Mucosa of descending colon (tissue), 3 donors: Measurements from ENCODE around the gene BCAR3. TPM values are rescaled to one million over a fixed set of nuclear protein-coding genes. Genes with fewer than 3 reads are reported as not detected.
"Not testable (repeated sequence)": the region's sequence is repeated elsewhere in the genome, so short reads cannot be mapped to it uniquely, and the experiment has no call there.

Experiments
- ATAC-seq: fragments of 200-7000 bp; cut with Tn5 transposase; one replicate; pipeline ENCODE4 v1.9.1; 2020; ENCODE audit warnings: mild to moderate bottlenecking, moderate library complexity
- DNase-seq, 3 donors: peaks; one replicate each; pipeline ENCODE4 v3.0.0-alpha.2; 2020
- H3K36me3 ChIP-seq: fragments of 200-600 bp; one replicate; pipeline ENCODE4 v1.8.0; 2021; ENCODE audit warnings: low read depth, mild to moderate bottlenecking
- H3K4me1 ChIP-seq: fragments of 200-600 bp; one replicate; pipeline ENCODE4 v1.8.0; 2021; ENCODE audit warnings: low read depth, mild to moderate bottlenecking
- H3K4me3 ChIP-seq: fragments of 200-600 bp; one replicate; pipeline ENCODE4 v1.8.0; 2021; ENCODE audit warnings: mild to moderate bottlenecking
- H3K9me3 ChIP-seq: fragments of 200-600 bp; one replicate; pipeline ENCODE4 v1.8.0; 2021; ENCODE audit warnings: mild to moderate bottlenecking
- intact Hi-C, 2 donors: fragments of 100-400 bp; cut with DNase I in 1 of 2; cut with micrococcal nuclease in 1 of 2; formaldehyde crosslinking; loops; one replicate each; pipeline versions ENCODE4 v1.11.0 to v1.11.1; 2022; cut with DNase I, micrococcal nuclease
- total RNA-seq, 3 donors: library from RNA; stranded (reverse); fragmentation: NEBNext Ultra II Directional in 2 of 3; extraction: Animal tissue kit (Norgen Biotek cat#: 25700) in 2 of 3; gene quantifications; one replicate each; pipeline versions ENCODE4 v1.2.1 to v1.2.4, GENCODE V29; 2021 to 2023
- TF ChIP-seq, protein P1 (sequence below): fragments of 200-600 bp; IDR thresholded peaks from one replicate; pipeline ENCODE4 v1.8.0; 2022; ENCODE audit warnings: antibody characterized with exemption, mild to moderate bottlenecking
- donor health status: DM: no; HTN: no; CAD: no; lungs with moderate emphysema.
- donor health status: DM: no; HTN: no; CAD: no.
- donor health status: DM: no; HTN: yes; CAD: no.

The BCAR3 gene
- total RNA-seq, 3 donors from 2014 or later, result 37.2 to 73.7 (median 54.3) TPM

GRCh38 chr1:93665015-93665414, 16.6 kb downstream of the BCAR3 start:
- TF ChIP-seq, protein P1, sequence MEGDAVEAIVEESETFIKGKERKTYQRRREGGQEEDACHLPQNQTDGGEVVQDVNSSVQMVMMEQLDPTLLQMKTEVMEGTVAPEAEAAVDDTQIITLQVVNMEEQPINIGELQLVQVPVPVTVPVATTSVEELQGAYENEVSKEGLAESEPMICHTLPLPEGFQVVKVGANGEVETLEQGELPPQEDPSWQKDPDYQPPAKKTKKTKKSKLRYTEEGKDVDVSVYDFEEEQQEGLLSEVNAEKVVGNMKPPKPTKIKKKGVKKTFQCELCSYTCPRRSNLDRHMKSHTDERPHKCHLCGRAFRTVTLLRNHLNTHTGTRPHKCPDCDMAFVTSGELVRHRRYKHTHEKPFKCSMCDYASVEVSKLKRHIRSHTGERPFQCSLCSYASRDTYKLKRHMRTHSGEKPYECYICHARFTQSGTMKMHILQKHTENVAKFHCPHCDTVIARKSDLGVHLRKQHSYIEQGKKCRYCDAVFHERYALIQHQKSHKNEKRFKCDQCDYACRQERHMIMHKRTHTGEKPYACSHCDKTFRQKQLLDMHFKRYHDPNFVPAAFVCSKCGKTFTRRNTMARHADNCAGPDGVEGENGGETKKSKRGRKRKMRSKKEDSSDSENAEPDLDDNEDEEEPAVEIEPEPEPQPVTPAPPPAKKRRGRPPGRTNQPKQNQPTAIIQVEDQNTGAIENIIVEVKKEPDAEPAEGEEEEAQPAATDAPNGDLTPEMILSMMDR, result no peak
- no peak for DNase-seq
- Histone ChIP-seq H3K4me3 (no peak overlapping the region), H3K4me1 (no peaks in the 10 kb centered on the region), H3K36me3 (no peaks in the 10 kb centered on the region), H3K9me3 (no peaks in the 10 kb centered on the region)
- intact Hi-C loops, result no loop called here
- ATAC-seq, result no peak

- no peak for DNase-seq
- no peak for ATAC-seq
- Histone ChIP-seq H3K9me3 (no peaks in the 10 kb centered on the region), H3K4me3 (no peak overlapping the region), H3K4me1 (no peaks in the 10 kb centered on the region), H3K36me3 (no peaks in the 10 kb centered on the region)
- TF ChIP-seq, protein P1, result no peak
- intact Hi-C loops, result no loop called here
Measured at GRCh38 chr1:93663208-93663614, 18.4 kb downstream of the BCAR3 start.

GRCh38 chr1:93662481-93663207, 19.0 kb downstream of the BCAR3 start:
- no peaks in the 10 kb centered on the region for H3K36me3 ChIP-seq
- intact Hi-C loops, result no loop called here
- TF ChIP-seq, protein P1, result no peak
- no peak overlapping the region for H3K4me3 ChIP-seq
- H3K4me1 ChIP-seq, result no peaks in the 10 kb centered on the region
- no peak for DNase-seq
- no peak for ATAC-seq
- no peaks in the 10 kb centered on the region for H3K9me3 ChIP-seq

DNA sequence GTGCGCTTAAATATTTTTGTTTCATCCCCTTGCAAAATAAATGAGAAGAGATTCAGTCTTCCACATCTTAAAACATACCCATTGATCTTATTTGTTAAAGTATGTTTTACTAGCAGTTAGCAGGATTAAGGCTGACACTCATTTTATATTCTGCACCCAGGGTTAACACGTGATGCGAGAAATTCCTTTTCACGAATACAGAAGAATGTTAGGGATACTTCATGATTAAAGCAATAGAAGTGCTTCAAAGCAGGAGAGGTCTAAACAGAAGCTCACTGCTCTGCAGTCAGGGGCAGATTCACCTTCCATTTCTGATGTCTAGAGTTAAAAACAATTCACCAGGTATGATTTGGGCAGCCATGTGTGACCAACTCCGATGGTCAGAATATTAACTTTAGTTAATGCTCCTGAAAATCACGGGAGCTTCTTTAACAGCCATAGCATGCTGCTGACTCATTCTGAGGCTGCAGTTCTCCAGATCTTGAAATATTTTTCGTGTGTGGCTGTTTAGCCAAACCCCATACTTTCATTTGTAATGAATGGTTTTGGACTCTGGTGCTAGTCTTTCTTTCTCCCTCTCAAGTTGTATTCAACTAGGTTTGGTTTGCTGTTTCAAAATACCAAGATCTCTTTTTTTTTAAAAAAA, 19.7 kb downstream of the BCAR3 start:
- H3K4me1 ChIP-seq, result no peaks in the 10 kb centered on the region
- H3K4me3 ChIP-seq, result no peak overlapping the region
- no peaks in the 10 kb centered on the region for H3K36me3 ChIP-seq
- TF ChIP-seq, protein P1, result no peak
- no peak for DNase-seq
- ATAC-seq, result no peak
- H3K9me3 ChIP-seq, result no peaks in the 10 kb centered on the region
- intact Hi-C loops, result no loop called here

DNA sequence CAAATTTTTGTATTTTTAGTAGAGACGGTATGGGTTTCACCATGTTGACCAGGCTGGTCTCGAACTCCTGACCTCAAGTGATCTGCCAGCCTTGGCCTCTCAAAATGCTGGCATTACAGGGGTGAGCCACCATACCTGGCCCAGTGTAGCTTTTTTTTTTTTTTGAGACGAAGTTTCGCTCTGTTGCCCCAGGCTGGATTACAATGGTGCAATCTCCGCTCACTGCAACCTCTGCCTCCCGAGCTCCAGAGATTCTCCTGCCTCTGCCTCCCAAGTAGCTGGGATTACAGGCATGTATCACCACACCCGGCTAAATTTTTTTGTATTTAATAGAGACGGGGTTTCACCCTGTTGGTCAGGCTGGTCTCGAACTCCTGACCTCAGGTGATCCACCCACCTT, 20.3 kb downstream of the BCAR3 start:
- DNase-seq, H3K4me3 ChIP-seq, intact Hi-C loops, H3K9me3 ChIP-seq, H3K36me3 ChIP-seq, ATAC-seq, H3K4me1 ChIP-seq: not testable (repeated sequence)

DNA sequence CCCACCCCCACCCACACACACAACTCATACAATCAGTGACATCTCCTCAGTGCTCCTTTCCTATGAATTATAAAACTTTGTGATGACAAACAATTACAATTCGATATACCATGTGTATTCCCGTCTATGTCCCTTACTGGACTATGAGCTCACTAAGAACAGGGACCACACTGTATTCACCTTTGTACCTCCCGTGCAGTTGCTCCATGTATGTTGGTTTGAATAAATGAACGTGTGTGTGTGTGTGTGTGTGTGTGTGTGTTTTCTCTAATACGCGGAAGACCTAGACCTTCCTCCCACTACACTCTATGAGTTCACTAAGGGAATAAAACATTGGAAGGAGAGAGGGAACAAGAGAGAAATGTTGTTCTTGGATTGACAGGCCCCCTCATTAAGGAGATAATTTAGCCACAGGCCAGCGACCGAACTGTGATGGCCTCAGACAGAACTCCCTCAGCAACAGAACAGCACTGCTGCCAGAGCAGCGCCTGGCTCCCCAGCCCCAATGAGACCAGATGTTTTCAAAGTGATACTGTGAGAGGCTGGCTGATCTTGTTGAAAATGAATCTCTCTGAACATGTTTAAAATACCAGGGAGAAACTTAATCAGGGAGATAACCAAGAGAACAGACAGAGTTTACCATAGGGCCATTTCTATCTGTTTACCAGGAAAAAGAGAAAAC, 21.7 kb downstream of the BCAR3 start:
- intact Hi-C loops, result no loop called here
- no peaks in the 10 kb centered on the region for H3K9me3 ChIP-seq
- H3K36me3 ChIP-seq, result no peaks in the 10 kb centered on the region
- TF ChIP-seq, protein P1, result no peak
- ATAC-seq (no peak), DNase-seq (no peak)
- no peak overlapping the region for H3K4me3 ChIP-seq
- no peaks in the 10 kb centered on the region for H3K4me1 ChIP-seq
